ENCODE data around the gene CATSPERE. TPM values are rescaled to one million over a fixed set of nuclear protein-coding genes. Genes with fewer than 3 reads are reported as not detected.
A peak's percentile ranks its signal among the peaks of the same experiment; 100 is the strongest.

Gene CATSPERE
- total RNA-seq, 1 experiment from 2014 or later = 1.2 TPM

DNA sequence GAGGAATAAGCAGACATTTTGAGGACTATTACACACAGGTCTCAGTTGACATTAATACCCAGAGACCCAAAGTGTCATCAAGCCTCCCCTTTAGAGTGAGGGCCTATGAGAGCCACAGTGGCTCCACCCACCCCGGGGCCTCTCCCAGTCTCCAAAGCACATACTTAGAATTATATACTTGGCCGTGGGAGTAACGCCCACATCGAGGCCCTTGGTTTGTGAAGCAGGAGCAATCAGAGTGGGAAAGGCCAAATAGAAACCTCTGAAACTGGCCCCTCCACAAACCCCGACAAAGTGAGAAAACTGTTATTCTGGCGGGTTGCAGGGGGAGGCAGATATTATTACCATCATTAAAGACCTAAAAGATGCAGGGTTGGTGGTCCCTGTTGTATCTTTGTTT lies 184.8 kb downstream of the CATSPERE start:
- no peaks in the 10 kb centered on the region for H3K36me3 ChIP-seq (ENCODE audit: low read depth)
- H4K20me1 ChIP-seq (ENCODE audit: insufficient read depth) = no peaks in the 10 kb centered on the region
- no peak overlapping the region for H3K27ac ChIP-seq
- peaks cover 5% of the 10 kb centered on the region; the same call in 1 of the 2 replicates for H3K27me3 ChIP-seq (ENCODE audit: insufficient read depth, low read depth)
- no peak for DNase-seq
- TF ChIP-seq CTCF (conservative IDR thresholded peaks at IDR 0.05) (no peak), EZH2 (IDR thresholded peaks at IDR 0.05; ENCODE audit: low read depth) (no peak)
- H3K4me1 ChIP-seq (replicated peaks; ENCODE audit: insufficient read depth) = no peaks in the 10 kb centered on the region
- ChIA-PET CTCF (no interaction called here), POLR2A (ENCODE audit: unreplicated experiment) (no interaction called here)
- intact Hi-C loops (cut with micrococcal nuclease; ENCODE audit: unreplicated experiment) = no loop called here
- BruUV-seq (replicated peaks) = no TSS peak
- no peaks in the 10 kb centered on the region for H3K79me2 ChIP-seq (ENCODE audit: low read depth)
- no peak overlapping the region for H2AFZ ChIP-seq
- H3K9me3 ChIP-seq (ENCODE audit: insufficient read depth, low read depth) = no peaks in the 10 kb centered on the region
- no peak overlapping the region for H3K4me2 ChIP-seq
- no peaks in the 10 kb centered on the region for H3K9me2 ChIP-seq (ENCODE audit: insufficient read depth)
- no peaks in the 10 kb centered on the region for H3F3A ChIP-seq (ENCODE audit: insufficient read depth, low read depth)
- H3K4me3 ChIP-seq = no peak overlapping the region

DNA sequence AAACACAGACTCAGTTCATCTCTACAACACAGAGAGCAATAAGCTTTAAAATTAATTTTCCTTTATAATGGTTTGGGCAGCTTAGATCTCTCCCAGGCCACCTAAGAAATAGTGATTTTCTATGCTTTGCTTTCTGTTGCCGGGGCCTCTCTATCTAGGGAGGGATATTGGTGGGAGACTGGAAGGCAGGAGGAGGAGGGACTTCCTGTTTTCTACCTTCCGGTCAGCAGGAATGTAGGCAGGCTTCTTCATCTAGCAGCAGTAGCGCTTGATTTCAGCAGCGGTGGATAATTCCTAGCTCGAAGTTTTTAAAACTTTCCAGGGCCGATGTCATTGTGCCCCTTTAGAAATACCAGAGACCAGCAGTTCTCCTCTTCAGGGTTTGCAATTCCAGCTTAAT lies 186.7 kb downstream of the CATSPERE start:
- H3K27me3 ChIP-seq (ENCODE audit: insufficient read depth, low read depth) = 0 out of 2 replicates have a peak, but pooled peaks cover 3% of the 10 kb centered on the region
- POLR2A ChIA-PET (ENCODE audit: unreplicated experiment) = interaction anchor here (0.6 kb wide), 1 partner anchor 208 kb away, joined by 3 read pairs; no protein-coding TSS in a partner anchor
- no peaks in the 10 kb centered on the region for H3K36me3 ChIP-seq (ENCODE audit: low read depth)
- no peak for DNase-seq
- H3K4me2 ChIP-seq = no peak overlapping the region
- peaks cover 6% of the 10 kb centered on the region; the same call in 1 of the 2 replicates for H3K4me1 ChIP-seq (replicated peaks; ENCODE audit: insufficient read depth)
- TF ChIP-seq EZH2 (IDR thresholded peaks at IDR 0.05; ENCODE audit: low read depth) (no peak), CTCF (conservative IDR thresholded peaks at IDR 0.05) (no peak)
- no peaks in the 10 kb centered on the region for H3F3A ChIP-seq (ENCODE audit: insufficient read depth, low read depth)
- intact Hi-C loops (cut with micrococcal nuclease; ENCODE audit: unreplicated experiment) = no loop called here
- no peak overlapping the region for H3K4me3 ChIP-seq
- no peaks in the 10 kb centered on the region for H3K9me3 ChIP-seq (ENCODE audit: insufficient read depth, low read depth)
- H3K27ac ChIP-seq = no peak overlapping the region
- CTCF ChIA-PET = no interaction called here
- no TSS peak for BruUV-seq (replicated peaks)
- H4K20me1 ChIP-seq (ENCODE audit: insufficient read depth) = no peaks in the 10 kb centered on the region
- H3K79me2 ChIP-seq (ENCODE audit: low read depth) = no peaks in the 10 kb centered on the region
- H3K9me2 ChIP-seq (ENCODE audit: insufficient read depth) = no peaks in the 10 kb centered on the region
- H2AFZ ChIP-seq = no peak overlapping the region

DNA sequence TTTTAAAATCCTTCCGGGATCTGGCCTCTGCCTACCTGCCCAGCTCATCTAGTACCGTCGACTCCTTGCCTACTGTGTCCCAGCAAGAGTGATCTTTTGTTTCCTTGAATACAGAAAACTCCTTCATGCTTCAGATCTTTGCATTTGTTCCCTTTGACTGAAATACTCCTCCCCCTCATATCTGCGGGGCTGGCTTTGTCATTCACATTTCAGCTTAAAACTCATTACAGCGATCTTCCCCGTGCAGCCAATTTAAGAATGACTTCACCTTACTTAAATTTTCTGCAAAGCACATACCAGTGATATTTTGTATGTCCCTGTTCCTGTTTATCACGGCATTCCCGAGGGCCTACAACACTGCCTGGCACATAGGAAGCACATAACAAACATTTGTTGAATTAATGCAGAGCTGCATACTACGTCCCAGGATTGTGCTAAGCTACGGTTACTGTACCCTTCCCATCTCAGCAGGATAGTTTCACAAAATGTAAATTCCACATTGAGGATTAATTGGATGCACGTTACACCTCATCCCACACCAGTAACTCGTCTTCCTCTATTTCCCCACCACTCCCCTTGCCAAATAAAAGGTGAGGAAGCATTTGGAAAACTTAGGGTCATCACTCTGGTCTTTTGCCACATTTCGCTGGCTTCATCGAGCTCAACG lies 191.0 kb downstream of the CATSPERE start:
- intact Hi-C loops (cut with micrococcal nuclease; ENCODE audit: unreplicated experiment) = loop anchor here (1.0 to 10.0 kb wide), 4 partner anchors 49 to 1397 kb away; partner anchors contain the start of genes CEP170, COX20 and SDCCAG8
- H3K27ac ChIP-seq = no peak overlapping the region
- H3K4me3 ChIP-seq = peak overlapping the region; percentile 61
- H3K36me3 ChIP-seq (ENCODE audit: low read depth) = 0 out of 2 replicates have a peak, but pooled peaks cover 4% of the 10 kb centered on the region
- H3K4me2 ChIP-seq = peak overlapping the region; percentile 80
- no peak for DNase-seq
- ChIA-PET POLR2A (ENCODE audit: unreplicated experiment) (interaction anchor here (0.5 to 0.7 kb wide), 5 partner anchors 49 to 469 kb away, joined by 3 to 14 read pairs (median 3); no protein-coding TSS in a partner anchor), CTCF (interaction anchor here (0.6 kb wide), 1 partner anchor 82 kb away, joined by 6 read pairs; no protein-coding TSS in a partner anchor)
- TSS peak; percentile 86 for BruUV-seq (replicated peaks)
- H4K20me1 ChIP-seq (ENCODE audit: insufficient read depth) = peaks cover 12% of the 10 kb centered on the region; the same call in 1 of the 2 replicates
- peaks cover 28% of the 10 kb centered on the region for H3K4me1 ChIP-seq (replicated peaks; ENCODE audit: insufficient read depth)
- TF ChIP-seq EZH2 (IDR thresholded peaks at IDR 0.05; ENCODE audit: low read depth) (no peak), CTCF (conservative IDR thresholded peaks at IDR 0.05) (no peak)
- H3K27me3 ChIP-seq (ENCODE audit: insufficient read depth, low read depth) = no peaks in the 10 kb centered on the region
- H2AFZ ChIP-seq = peak overlapping the region; percentile 94
- H3K9me3 ChIP-seq (ENCODE audit: insufficient read depth, low read depth) = no peaks in the 10 kb centered on the region
- peaks cover 40% of the 10 kb centered on the region for H3K79me2 ChIP-seq (ENCODE audit: low read depth)
- no peaks in the 10 kb centered on the region for H3F3A ChIP-seq (ENCODE audit: insufficient read depth, low read depth)
- H3K9me2 ChIP-seq (ENCODE audit: insufficient read depth) = no peaks in the 10 kb centered on the region
